ENCODE results near the gene PARP15. TPM values are rescaled to one million over a fixed set of nuclear protein-coding genes. Genes with fewer than 3 reads are reported as not detected.

Gene PARP15
- total RNA-seq, 1 donor from 2014 or later: 0.55 TPM

GRCh38 chr3:122687298-122687697 is 109.8 kb downstream of the PARP15 start:
- Mint-ChIP-seq H3K36me3 (ENCODE audit: insufficient read depth) (peaks cover 8% of the 10 kb centered on the region), H3K27me3 (no peaks in the 10 kb centered on the region), H3K4me1 (ENCODE audit: low read depth) (no peaks in the 10 kb centered on the region), H3K4me3 (ENCODE audit: low read depth) (no peak overlapping the region), H3K27ac (no peak overlapping the region), H3K9me3 (ENCODE audit: low read depth) (no peaks in the 10 kb centered on the region)
- no peak for DNase-seq (ENCODE audit: low spot score, unreplicated experiment)
- TF ChIP-seq CTCF (IDR thresholded peaks at IDR 0.05; ENCODE audit: unreplicated experiment): no peak

Other genes with a start within 250 kb of the PARP15 start
- gene MIX23, start 194.4 kb upstream of the PARP15 start, total RNA-seq: 53.5 and 55.4 TPM in 2 replicates
- gene FAM162A, start 193.5 kb upstream of the PARP15 start, total RNA-seq: 52.5 and 61.3 TPM in 2 replicates
- 6.6 and 7.5 TPM in 2 replicates for gene WDR5B, start 161.6 kb upstream of the PARP15 start, total RNA-seq
- gene KPNA1, start 62.7 kb upstream of the PARP15 start, total RNA-seq: 82.5 and 85.5 TPM in 2 replicates
- 11.3 and 11.5 TPM in 2 replicates for gene PARP9, start 13.3 kb upstream of the PARP15 start, total RNA-seq
- 13.0 and 14.5 TPM in 2 replicates for gene DTX3L, start 13.3 kb upstream of the PARP15 start, total RNA-seq
- gene PARP14, start 103.2 kb downstream of the PARP15 start, total RNA-seq: 20.0 and 21.4 TPM in 2 replicates
- gene HSPBAP1, start 216.2 kb downstream of the PARP15 start, total RNA-seq: 11.9 and 12.8 TPM in 2 replicates
- gene SLC49A4, start 217.4 kb downstream of the PARP15 start, total RNA-seq: 17.5 and 20.0 TPM in 2 replicates

All from progenitor cell of endocrine pancreas (in vitro differentiated cells).